T-helper 1 cell treated with Interleukin-12 subunit alpha and Interleukin-12 subunit beta and Interleukin-4 antibody, amounts not matched to agents 30 ng/mL and 1 ng/mL, for 36 hours (primary cell): ENCODE measurements around the gene ZBTB5. TPM values are rescaled to one million over a fixed set of nuclear protein-coding genes. Genes with fewer than 3 reads are reported as not detected.
"Not testable (repeated sequence)": the region's sequence is repeated elsewhere in the genome, so short reads cannot be mapped to it uniquely, and the experiment has no call there.

ENCODE experiments used
- intact Hi-C: fragments of 100-400 bp; cut with micrococcal nuclease; formaldehyde crosslinking; loops from one replicate; pipeline ENCODE4 v1.15.1; 2024
- total RNA-seq: library from RNA; stranded (reverse); gene quantifications from 2 replicates; pipeline ENCODE4 v1.2.3, GENCODE V29; 2022

Gene ZBTB5
- total RNA-seq, 1 donor from 2014 or later = 11.5 TPM

- intact Hi-C loops = loop anchor here (1.0 to 5.0 kb wide), 3 partner anchors 105 to 580 kb away; partner anchors contain the start of genes SHB and TOMM5
Observed at GRCh38 chr9:37486616-37487548, 21.6 kb upstream of the ZBTB5 start.

DNA sequence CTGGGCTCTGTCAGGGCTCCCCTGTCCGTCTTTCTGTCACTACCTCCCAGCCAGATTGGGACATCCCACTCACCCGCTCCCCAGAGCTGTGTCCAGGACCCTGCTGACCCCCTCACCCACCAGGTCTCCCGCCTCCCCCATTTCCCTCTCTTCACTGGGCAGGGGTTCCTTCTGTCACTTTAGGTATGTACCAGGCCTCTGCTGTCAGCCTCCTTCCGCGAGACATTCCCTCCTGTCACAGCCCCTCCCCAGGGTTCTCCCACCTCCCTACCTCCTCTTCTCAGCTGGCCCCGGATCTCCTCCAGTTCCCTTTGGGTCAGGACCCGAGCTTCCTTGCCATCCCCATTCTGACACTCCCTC is 21.0 kb upstream of the ZBTB5 start:
- intact Hi-C loops = loop anchor here (1.0 to 5.0 kb wide), 3 partner anchors 106 to 581 kb away; partner anchors contain the start of genes SHB and TOMM5

DNA sequence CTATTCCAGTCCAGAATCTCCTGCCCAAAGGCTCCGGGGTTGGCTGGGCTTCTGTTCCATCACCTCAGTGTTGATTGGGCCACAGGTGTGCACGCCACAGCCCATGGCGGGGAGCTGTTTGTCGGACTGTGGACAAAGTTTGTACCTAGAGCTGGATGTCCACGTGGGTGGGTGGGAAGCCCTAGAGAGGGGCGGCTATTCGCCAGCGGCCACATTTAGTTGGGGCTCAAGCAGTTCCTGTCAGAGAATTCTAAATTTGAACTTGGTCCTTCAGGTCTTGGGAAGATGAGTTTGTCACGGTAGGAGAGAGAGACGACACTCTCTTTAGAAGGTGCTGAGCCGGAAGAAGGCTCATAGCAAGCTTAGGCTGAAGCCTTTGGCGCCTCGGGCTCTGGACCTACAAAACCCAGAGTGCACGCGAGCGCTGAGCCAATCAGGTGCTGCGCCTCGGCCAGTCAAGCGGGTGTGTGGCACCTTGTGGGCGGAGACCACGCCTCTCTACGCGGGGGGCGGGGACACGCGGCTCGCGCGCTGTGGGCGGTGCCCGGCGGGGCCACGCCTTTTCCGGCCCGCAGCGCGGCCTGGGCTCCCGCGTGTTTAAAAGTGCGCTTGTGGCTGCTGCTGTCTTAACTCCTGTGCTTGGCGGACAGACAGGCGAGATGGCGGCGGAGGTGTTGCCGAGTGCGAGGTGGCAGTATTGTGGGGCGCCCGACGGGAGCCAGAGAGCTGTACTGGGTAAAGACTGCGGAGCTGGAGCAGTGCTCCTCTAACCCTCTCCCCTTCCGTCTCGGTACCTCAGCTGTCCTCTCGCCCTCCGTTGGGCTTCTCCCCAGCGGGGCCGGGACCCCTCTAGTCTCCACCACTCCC is 20.4 kb upstream of the ZBTB5 start, which contains the start of gene POLR1E:
Gene POLR1E (plus strand): TSS at position 560 of the 867 bp plus-strand sequence. CDS start 100 bp downstream, at position 660.
- intact Hi-C loops = loop anchor here (1.0 to 5.0 kb wide), 11 partner anchors 20 to 997 kb away; partner anchors contain the start of genes ALDH1B1, EXOSC3, GRHPR and SHB

- intact Hi-C loops = no loop called here
Observed at GRCh38 chr9:37480759-37481158, 15.5 kb upstream of the ZBTB5 start.

- intact Hi-C loops = not testable (repeated sequence)
Observed at GRCh38 chr9:37477987-37478619, 12.9 kb upstream of the ZBTB5 start.

DNA sequence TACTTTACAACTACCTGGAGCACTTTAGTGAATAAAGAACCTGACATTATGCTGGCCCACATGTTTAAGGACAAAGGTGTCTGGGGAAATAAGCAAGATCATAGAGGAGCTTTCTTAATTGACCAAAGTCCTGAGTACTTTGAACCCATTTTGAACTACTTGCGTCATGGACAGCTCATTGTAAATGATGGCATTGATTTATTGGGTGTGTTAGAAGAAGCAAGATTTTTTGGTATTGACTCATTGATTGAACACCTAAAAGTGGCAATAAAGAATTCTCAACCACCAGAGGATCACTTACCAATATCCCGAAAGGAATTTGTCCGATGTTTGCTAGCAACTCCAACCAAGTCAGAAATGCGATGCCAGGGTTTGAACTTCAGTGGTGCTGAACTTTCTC is 12.2 kb upstream of the ZBTB5 start:
- intact Hi-C loops = not testable (repeated sequence)

DNA sequence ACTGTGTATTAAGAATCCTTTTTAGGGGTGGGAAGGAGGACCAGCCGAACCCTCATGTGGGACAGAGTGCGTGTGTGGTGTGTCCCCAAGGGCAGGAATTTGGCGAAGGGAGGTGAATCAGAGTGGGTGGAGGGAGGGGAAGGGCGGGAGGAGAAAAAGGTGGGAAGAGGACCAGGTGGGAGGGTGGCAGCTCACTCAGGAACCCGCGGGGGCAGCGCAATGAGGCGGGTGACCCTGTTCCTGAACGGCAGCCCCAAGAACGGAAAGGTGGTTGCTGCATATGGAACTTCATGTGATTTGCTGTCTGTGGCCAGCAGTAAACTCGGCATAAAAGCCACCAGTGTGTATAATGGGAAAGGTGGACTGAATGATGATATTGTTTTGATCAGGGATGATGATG is 11.7 kb upstream of the ZBTB5 start:
- intact Hi-C loops = no loop called here

- intact Hi-C loops = no loop called here
Observed at GRCh38 chr9:37474438-37474837, 9.2 kb upstream of the ZBTB5 start.

GRCh38 chr9:37473982-37474381 is 8.7 kb upstream of the ZBTB5 start:
- intact Hi-C loops = not testable (repeated sequence)

GRCh38 chr9:37471942-37472684 is 6.9 kb upstream of the ZBTB5 start:
- intact Hi-C loops = no loop called here

GRCh38 chr9:37468620-37469019 is 3.4 kb upstream of the ZBTB5 start:
- intact Hi-C loops = loop anchor here (5.0 to 10.0 kb wide), 4 partner anchors 109 to 994 kb away; partner anchors contain the start of gene FBXO10

- intact Hi-C loops = loop anchor here (5.0 to 10.0 kb wide), 4 partner anchors 110 to 993 kb away; partner anchors contain the start of gene FBXO10
Observed at GRCh38 chr9:37467530-37467929, 2.3 kb upstream of the ZBTB5 start.

GRCh38 chr9:37466037-37466709 is 923 bp upstream of the ZBTB5 start:
- intact Hi-C loops = loop anchor here (5.0 to 10.0 kb wide), 4 partner anchors 111 to 991 kb away; partner anchors contain the start of gene FBXO10

DNA sequence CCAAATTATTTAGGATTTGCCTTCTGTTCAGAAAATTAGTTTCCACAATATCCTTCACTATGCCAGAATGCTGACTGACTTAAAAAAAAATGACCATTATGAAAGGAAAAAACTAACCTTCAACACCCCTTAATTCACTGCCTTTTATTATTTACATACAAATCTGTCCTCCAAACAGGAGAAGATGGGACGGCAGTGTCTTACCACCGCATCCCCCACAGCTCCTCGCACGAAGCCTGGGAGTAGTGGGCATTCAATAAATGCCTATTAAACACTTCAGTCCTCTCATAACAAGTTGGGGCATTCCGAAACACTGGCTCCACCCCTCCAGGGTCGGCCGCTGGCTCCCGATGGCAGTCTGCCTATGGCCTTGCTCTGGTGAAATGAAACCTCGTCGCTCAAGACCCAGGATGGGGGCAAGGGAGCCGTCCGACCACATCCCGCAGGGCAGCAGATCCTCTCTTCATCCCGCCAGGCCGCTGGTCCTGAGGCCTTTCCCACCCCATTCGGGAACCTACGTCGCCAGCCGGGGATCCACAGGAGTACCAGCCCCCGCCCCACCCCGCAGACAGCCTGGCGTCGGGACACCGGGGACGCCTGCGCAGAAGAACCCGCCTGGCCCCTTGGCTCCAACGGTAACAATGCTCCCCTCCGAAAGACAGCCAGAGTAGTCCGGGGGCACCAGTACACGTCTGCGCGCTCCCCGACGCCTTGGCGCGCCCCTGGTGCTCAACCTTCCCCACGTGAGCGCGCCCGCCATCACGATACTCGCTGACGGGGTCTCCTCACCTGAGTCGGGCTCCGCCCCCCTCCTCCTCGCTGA is 613 bp downstream of the ZBTB5 start:
- intact Hi-C loops = loop anchor here (1.0 to 10.0 kb wide), 15 partner anchors 21 to 1063 kb away; partner anchors contain the start of genes DCAF10, EXOSC3, FBXO10 and GRHPR

DNA sequence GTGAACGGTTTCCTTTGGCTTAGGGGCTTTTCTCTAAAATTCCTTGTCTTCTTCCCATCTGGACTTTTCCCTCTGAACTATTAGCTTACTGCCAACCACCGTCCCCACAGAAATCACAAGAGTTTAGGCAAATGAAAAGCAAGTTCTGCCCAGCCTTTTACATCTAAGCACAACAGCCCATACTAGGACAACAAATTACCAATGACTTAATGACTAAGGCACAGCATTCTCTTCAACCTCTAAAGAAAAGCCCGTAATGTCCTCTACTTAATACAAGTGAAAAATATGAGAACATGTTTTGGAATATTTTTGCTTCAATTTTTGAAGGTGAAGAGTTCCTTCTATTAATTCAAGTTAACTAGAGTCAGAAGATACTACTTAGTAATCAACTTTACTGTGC is 1.2 kb downstream of the ZBTB5 start:
- intact Hi-C loops = loop anchor here (2.0 to 10.0 kb wide), 2 partner anchors 891 to 989 kb away; partner anchors contain the start of gene MELK

DNA sequence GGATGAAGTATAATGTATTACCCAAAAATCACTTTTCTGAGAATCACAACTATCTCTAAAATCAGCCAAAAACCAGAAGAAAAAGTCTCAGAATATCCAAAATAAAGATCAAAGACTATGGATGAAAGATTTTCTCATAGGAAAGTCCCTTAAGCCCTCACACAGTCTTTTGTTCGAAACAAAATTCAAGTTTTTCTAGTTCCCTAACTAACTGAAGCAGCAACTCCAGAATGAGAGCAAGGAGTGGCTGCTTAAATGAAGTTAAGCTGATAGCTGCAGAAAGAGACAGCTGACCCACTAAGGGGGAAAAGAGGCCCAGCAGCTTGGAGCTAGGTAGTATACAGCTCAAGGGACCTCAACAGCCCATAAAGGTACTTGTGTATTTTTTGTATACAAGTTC is 8.4 kb downstream of the ZBTB5 start:
- intact Hi-C loops = no loop called here

DNA sequence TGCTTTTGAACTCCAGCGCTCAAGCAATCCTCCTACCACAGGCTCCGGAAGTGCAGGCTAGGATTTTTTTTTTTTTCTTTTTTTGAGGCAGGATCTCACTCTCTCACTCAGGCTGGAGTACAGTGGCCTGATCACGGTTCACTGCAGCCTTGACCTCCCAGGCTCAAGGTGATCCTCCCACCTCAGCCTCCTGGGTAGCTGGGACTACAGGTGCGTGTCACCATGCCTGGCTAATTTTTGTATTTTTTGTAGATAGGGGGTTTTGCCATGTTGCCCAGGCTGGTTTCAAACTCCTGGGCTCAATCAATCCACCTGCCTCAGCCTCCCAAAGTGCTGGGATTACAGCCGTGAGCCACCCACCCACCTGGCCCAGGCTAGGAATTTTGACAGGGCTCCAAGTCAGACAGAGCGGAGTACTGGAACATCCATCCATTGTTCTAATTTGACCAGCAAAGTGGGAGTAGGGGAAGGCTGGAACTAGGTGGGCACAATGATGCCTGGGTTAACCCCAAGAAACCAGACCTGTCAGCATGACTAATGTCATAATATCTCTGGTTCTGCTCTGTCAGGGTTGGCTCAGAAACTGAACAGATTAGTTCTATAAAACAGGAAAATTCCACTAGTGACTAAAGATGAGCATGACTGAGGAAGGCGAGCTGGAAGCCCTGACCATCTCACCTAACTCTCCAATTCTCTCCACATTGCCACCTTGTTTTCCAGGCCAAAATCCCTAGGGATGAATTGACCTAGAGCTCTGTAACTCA is 9.2 kb downstream of the ZBTB5 start:
- intact Hi-C loops = no loop called here

DNA sequence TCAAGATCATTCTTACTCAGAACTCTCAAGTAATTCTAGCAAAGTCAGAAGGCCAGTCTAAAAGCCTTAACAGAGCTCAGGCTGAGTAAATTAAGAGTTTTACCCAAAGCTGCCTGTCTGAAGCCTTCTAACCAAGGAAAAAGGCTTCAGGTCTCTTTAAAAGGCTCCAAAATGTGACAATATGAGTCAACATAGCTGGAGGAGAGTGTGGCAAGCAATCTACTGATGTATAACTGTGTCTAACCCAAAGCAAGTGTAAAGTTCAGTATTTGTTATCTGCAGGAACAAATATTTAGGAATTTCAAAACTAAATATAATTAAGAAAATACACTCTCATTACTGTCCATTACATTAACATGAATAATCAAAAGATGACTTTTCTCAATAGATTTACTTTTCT is 11.0 kb downstream of the ZBTB5 start:
- intact Hi-C loops = no loop called here
